Caco-2 (cell line): ENCODE measurements around the gene STX8. TPM values are rescaled to one million over a fixed set of nuclear protein-coding genes. Genes with fewer than 3 reads are reported as not detected.

Source experiments
- BruUV-seq: library from RNA; stranded (reverse); fragments of 400-500 nt; replicated peaks from 2 replicates; lab custom pipeline; 2021; lab: Mats Ljungman, UMichigan
- CTCF ChIA-PET: fragments of 300-600 bp; sonication (Branson Sonifier 250); formaldehyde crosslinking; loops from one replicate; lab custom pipeline; 2022; ENCODE audit warnings: antibody characterized with exemption; lab: Charles Lee
- POLR2A ChIA-PET: fragments of 300-600 bp; sonication (Branson Sonifier 250); formaldehyde crosslinking; loops from one replicate; lab custom pipeline; 2022; ENCODE audit warnings: antibody characterized with exemption; lab: Charles Lee
- DNase-seq, 2 experiments: peaks; one replicate each; pipeline versions ENCODE4 v3.0.0 to v3.0.0-alpha.2; 2020 to 2022
- H3K27me3 ChIP-seq: replicated peaks from 2 replicates; pipeline ENCODE4 v1.6.0; 2011; ENCODE audit warnings: low read length; ENCODE audit not compliant: control insufficient read depth, insufficient read depth
- H3K36me3 ChIP-seq: 2 replicates; pipeline ENCODE4 v1.5.1; 2011; ENCODE audit warnings: low read length; ENCODE audit not compliant: control insufficient read depth, insufficient read depth
- H3K4me1 ChIP-seq: fragments of 250-450 bp; sonication (Bioruptor Pico); 2 replicates; pipeline ENCODE4 v1.5.1; 2020; ENCODE audit warnings: mild to moderate bottlenecking
- H3K4me3 ChIP-seq: 2 replicates; pipeline ENCODE4 v1.5.1; 2011; ENCODE audit warnings: low read depth, mild to moderate bottlenecking, control low read depth, low read length
- H3K9me3 ChIP-seq: fragments of 250-450 bp; sonication (Bioruptor Pico); 2 replicates; pipeline ENCODE4 v1.5.1; 2020; ENCODE audit warnings: mild to moderate bottlenecking, moderate library complexity
- H3K27ac Mint-ChIP-seq: one replicate; pipeline ENCODE4 v1.8.0; 2022; ENCODE audit warnings: mixed read lengths; ENCODE audit not compliant: unreplicated experiment
- H3K27me3 Mint-ChIP-seq: one replicate; pipeline ENCODE4 v1.8.0; 2022; ENCODE audit warnings: mixed read lengths; ENCODE audit not compliant: insufficient read depth, unreplicated experiment
- H3K36me3 Mint-ChIP-seq: one replicate; pipeline ENCODE4 v1.8.0; 2022; ENCODE audit warnings: mild to moderate bottlenecking, mixed read lengths; ENCODE audit not compliant: insufficient read depth, unreplicated experiment
- H3K4me1 Mint-ChIP-seq: one replicate; pipeline ENCODE4 v1.8.0; 2022; ENCODE audit warnings: low read depth, mixed read lengths; ENCODE audit not compliant: unreplicated experiment
- H3K4me3 Mint-ChIP-seq: one replicate; pipeline ENCODE4 v1.8.0; 2022; ENCODE audit warnings: mild to moderate bottlenecking, moderate library complexity, mixed read lengths; ENCODE audit not compliant: unreplicated experiment
- H3K9me3 Mint-ChIP-seq: one replicate; pipeline ENCODE4 v1.8.0; 2022; ENCODE audit warnings: mixed read lengths; ENCODE audit not compliant: unreplicated experiment
- intact Hi-C: fragments of 100-400 bp; cut with micrococcal nuclease; formaldehyde crosslinking; loops from one replicate; pipeline ENCODE4 v1.10.0; 2022; ENCODE audit not compliant: unreplicated experiment
- total RNA-seq: library from RNA; stranded (reverse); gene quantifications from 2 replicates; pipeline ENCODE4 v1.2.3, GENCODE V29; 2022
- TF ChIP-seq, protein P1 (sequence below), 2 experiments: fragments of 200-600 bp in 1 of 2; IDR thresholded peaks; 1 replicate in 1 of 2; 2 replicates in 1 of 2; pipeline versions ENCODE4 v1.5.1 to v1.8.0; 2011 to 2022; ENCODE audit warnings: antibody characterized with exemption in 1 of 2, control low read depth in 1 of 2, inconsistent platforms in 1 of 2, low read depth in 1 of 2, low read length in 1 of 2, mild to moderate bottlenecking in 1 of 2, moderate library complexity in 1 of 2; ENCODE audit not compliant: insufficient read depth in 1 of 2, severe bottlenecking in 1 of 2, unreplicated experiment in 1 of 2

Gene STX8
- total RNA-seq, 1 experiment from 2014 or later = 22.6 TPM

DNA sequence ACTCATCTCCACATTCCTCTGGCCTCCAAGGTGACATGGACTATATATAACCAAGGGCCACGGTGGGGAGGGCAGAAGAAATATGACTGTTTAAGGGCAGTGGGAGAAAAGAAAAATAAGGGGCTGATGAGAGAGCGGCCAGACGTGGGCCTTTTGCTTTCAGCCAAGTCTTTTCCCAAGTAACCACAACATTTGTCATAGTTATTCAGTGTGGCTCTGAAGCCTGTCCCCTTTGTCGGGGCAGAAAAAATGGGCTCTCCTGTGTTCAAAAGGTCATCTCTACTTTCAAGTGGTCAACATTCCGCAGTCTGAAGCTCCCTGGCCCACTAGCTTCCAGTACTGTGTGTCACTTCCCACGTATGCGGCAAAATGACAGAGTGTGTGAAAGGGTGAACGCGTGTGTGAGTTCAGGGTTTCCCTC, 308.9 kb downstream of the STX8 start:
- Mint-ChIP-seq H3K27ac (no peak overlapping the region), H3K4me1 (no peaks in the 10 kb centered on the region), H3K27me3 (no peaks in the 10 kb centered on the region), H3K4me3 (no peak overlapping the region), H3K9me3 (no peaks in the 10 kb centered on the region), H3K36me3 (no peaks in the 10 kb centered on the region)
- ChIA-PET POLR2A (no interaction called here), CTCF (no interaction called here)
- H3K36me3 ChIP-seq = no peaks in the 10 kb centered on the region
- no TSS peak for BruUV-seq
- no peaks in the 10 kb centered on the region for H3K4me1 ChIP-seq
- TF ChIP-seq, protein P1, sequence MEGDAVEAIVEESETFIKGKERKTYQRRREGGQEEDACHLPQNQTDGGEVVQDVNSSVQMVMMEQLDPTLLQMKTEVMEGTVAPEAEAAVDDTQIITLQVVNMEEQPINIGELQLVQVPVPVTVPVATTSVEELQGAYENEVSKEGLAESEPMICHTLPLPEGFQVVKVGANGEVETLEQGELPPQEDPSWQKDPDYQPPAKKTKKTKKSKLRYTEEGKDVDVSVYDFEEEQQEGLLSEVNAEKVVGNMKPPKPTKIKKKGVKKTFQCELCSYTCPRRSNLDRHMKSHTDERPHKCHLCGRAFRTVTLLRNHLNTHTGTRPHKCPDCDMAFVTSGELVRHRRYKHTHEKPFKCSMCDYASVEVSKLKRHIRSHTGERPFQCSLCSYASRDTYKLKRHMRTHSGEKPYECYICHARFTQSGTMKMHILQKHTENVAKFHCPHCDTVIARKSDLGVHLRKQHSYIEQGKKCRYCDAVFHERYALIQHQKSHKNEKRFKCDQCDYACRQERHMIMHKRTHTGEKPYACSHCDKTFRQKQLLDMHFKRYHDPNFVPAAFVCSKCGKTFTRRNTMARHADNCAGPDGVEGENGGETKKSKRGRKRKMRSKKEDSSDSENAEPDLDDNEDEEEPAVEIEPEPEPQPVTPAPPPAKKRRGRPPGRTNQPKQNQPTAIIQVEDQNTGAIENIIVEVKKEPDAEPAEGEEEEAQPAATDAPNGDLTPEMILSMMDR (IDR thresholded peaks at IDR 0.05; ENCODE audit: insufficient read depth in 1 of 2, low read depth in 1 of 2, low read length in 1 of 2, severe bottlenecking in 1 of 2, unreplicated experiment in 1 of 2) = no peak
- intact Hi-C loops = no loop called here
- DNase-seq = no peak
- H3K27me3 ChIP-seq = no peaks in the 10 kb centered on the region
- H3K4me3 ChIP-seq = no peak overlapping the region
- H3K9me3 ChIP-seq = no peaks in the 10 kb centered on the region

DNA sequence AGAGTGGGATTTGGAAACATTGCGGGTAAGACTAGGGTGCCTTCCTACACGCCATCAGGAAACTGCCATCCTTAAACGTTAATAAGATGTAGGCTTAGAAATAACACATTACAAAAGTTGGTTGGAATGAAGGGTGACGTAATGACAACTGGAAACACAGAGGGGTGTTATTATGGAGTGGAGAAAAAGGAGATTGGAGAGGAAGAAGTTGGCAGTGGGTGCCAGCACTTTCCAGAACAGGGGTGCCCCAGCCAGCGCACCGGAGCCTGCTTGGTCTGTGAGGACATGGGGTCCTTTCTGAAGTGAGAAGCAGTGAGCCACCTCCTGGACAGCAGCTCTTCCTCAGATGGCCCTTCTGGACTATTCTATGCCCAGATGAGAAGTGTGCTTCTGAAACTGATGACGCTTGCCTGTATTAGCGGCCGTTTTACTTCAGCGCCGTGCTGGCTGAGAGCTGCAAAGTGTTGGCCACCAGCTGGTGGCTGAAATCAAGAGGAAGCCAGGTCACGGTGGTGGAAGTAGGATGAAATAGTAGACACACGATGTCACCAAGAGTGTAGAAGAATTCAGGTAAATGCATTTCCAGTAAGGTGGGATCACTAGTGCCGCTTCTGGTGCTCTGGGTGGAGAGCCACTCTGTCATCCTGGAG, 309.5 kb downstream of the STX8 start:
- Mint-ChIP-seq H3K4me1 (no peaks in the 10 kb centered on the region), H3K27ac (no peak overlapping the region), H3K27me3 (no peaks in the 10 kb centered on the region), H3K4me3 (no peak overlapping the region), H3K9me3 (no peaks in the 10 kb centered on the region), H3K36me3 (no peaks in the 10 kb centered on the region)
- Histone ChIP-seq H3K4me1 (no peaks in the 10 kb centered on the region), H3K9me3 (no peaks in the 10 kb centered on the region), H3K27me3 (no peaks in the 10 kb centered on the region), H3K4me3 (no peak overlapping the region), H3K36me3 (no peaks in the 10 kb centered on the region)
- POLR2A ChIA-PET = no interaction called here
- BruUV-seq = no TSS peak
- no peak for DNase-seq
- intact Hi-C loops = no loop called here
- CTCF ChIA-PET = no interaction called here
- TF ChIP-seq, protein P1 (IDR thresholded peaks at IDR 0.05; ENCODE audit: insufficient read depth in 1 of 2, low read depth in 1 of 2, low read length in 1 of 2, severe bottlenecking in 1 of 2, unreplicated experiment in 1 of 2) = no peak

DNA sequence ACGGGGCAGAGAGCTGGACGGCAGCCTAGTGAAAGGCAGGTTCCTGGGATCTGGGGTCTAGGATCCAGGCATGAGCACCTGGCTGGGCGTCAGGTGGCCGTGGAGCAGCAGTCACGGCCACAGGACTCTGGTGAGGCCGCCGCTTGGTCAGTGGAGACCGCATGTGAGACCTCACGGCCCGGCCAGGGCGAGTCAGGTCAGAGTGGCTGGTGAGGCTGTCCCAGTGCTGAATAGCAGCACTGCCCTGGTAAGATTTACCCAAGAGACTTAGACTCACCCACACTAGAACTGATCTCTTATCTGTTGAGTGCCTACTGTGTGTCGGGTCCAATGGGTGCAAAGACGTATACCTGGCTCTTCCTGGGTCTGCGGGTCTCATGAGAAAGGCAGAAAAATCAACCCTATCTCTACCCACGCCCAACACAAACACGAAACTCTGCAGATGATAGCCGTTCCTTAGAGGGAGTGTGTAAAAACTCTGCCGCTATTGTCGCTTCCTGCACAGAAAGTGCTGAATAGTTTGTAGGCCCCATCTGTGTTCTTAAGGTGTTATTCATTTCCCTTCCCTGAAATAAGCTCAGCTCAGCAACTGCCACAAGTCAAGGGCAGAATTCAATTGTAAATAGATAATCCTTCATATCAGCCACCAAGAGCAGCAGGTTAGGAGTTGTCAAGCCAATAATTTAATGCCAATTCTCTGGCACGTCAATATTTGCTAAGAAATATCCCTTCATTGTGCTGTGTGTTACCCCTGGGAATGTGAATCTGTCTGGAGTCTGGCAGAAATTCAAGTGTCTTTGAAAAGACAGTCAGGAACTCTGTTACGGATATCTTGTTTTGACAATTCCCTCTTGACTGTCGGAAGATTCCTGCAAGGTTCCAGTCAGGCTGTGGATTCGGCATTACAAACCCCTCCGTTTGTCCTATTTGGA, 314.3 kb downstream of the STX8 start:
- TF ChIP-seq, protein P1 (IDR thresholded peaks at IDR 0.05; ENCODE audit: insufficient read depth in 1 of 2, low read depth in 1 of 2, low read length in 1 of 2, severe bottlenecking in 1 of 2, unreplicated experiment in 1 of 2) = no peak
- POLR2A ChIA-PET = no interaction called here
- H3K27me3 ChIP-seq = no peaks in the 10 kb centered on the region
- intact Hi-C loops = no loop called here
- Mint-ChIP-seq H3K9me3 (no peaks in the 10 kb centered on the region), H3K4me3 (no peak overlapping the region), H3K27ac (no peak overlapping the region), H3K4me1 (peaks cover 9% of the 10 kb centered on the region), H3K36me3 (no peaks in the 10 kb centered on the region), H3K27me3 (no peaks in the 10 kb centered on the region)
- no peaks in the 10 kb centered on the region for H3K36me3 ChIP-seq
- no peak for DNase-seq
- H3K4me3 ChIP-seq = no peak overlapping the region
- CTCF ChIA-PET = no interaction called here
- no TSS peak for BruUV-seq
- no peaks in the 10 kb centered on the region for H3K4me1 ChIP-seq
- no peaks in the 10 kb centered on the region for H3K9me3 ChIP-seq
